22Rv1 (cell line): Measurements from ENCODE around the gene CTNNBIP1.

Experiments
- H3K27ac ChIP-seq: fragments of 450-650 bp; 2 replicates; pipeline ENCODE4 v1.5.1; 2017
- CTCF ChIP-seq: fragments of 450-650 bp; IDR thresholded peaks from 2 replicates; pipeline ENCODE4 v1.5.1; 2017; ENCODE audit warnings: mild to moderate bottlenecking
- ZFX ChIP-seq: fragments of 450-650 bp; IDR thresholded peaks from 2 replicates; pipeline ENCODE4 v1.6.1; 2017; ENCODE audit warnings: antibody characterized with exemption, borderline replicate concordance

Gene CTNNBIP1

GRCh38 chr1:9838946-9839345 lies 71.1 kb downstream of the CTNNBIP1 start:
- no peak overlapping the region for H3K27ac ChIP-seq
- TF ChIP-seq CTCF, result no peak
- no peak for TF ChIP-seq ZFX

GRCh38 chr1:9836632-9836960 lies 73.5 kb downstream of the CTNNBIP1 start:
- peak overlapping the region; percentile 44; the same call in 1 of the 2 replicates for H3K27ac ChIP-seq

GRCh38 chr1:9835758-9836631 lies 74.1 kb downstream of the CTNNBIP1 start:
- H3K27ac ChIP-seq, result peak overlapping the region; percentile 44
- TF ChIP-seq CTCF (no peak), ZFX (no peak)

More at GRCh38 chr1:9836632-9836960, 73.5 kb downstream of the CTNNBIP1 start:
- TF ChIP-seq CTCF (no peak), ZFX (no peak)

GRCh38 chr1:9835404-9835757 lies 74.7 kb downstream of the CTNNBIP1 start:
- TF ChIP-seq CTCF, result no peak
- TF ChIP-seq ZFX, result no peak

GRCh38 chr1:9833632-9834031 lies 76.4 kb downstream of the CTNNBIP1 start:
- TF ChIP-seq CTCF (no peak), ZFX (no peak)
- no peak overlapping the region for H3K27ac ChIP-seq

More at GRCh38 chr1:9835404-9835757, 74.7 kb downstream of the CTNNBIP1 start:
- H3K27ac ChIP-seq, result peak overlapping the region; percentile 44; the same call in 1 of the 2 replicates

GRCh38 chr1:9827558-9828185 lies 82.4 kb downstream of the CTNNBIP1 start:
- no peak for TF ChIP-seq ZFX
- TF ChIP-seq CTCF, result no peak
- no peak overlapping the region for H3K27ac ChIP-seq

- TF ChIP-seq CTCF (no peak), ZFX (no peak)
- H3K27ac ChIP-seq, result peak overlapping the region; percentile 94
These were observed 83.5 kb downstream of the CTNNBIP1 start for GRCh38 chr1:9826616-9827015.
